ENCODE data around the gene PPL. TPM values are rescaled to one million over a fixed set of nuclear protein-coding genes. Genes with fewer than 3 reads are reported as not detected.
A peak's percentile ranks its signal among the peaks of the same experiment; 100 is the strongest.

PPL gene
- total and polyA plus RNA-seq, 2 of the 8 experiments (the other 6 are each of a cell fraction or from before 2014, with no cell fraction given) = 11.3 to 29.5 TPM

GRCh38 chr16:4945560-4946502, 8.9 kb upstream of the PPL start:
- ChIA-PET POLR2A (ENCODE audit: partially characterized antibody) (interaction anchor here (1.5 kb wide), 1 partner anchor 12 kb away, joined by 5 read pairs; the partner anchor contains the start of gene SEC14L5), CTCF (ENCODE audit: partially characterized antibody) (interaction anchor here (0.9 to 1.5 kb wide), 4 partner anchors 8 to 13 kb away, joined by 3 to 4 read pairs (median 4); partner anchors contain the start of gene PPL)
- FAIRE-seq (no peak), DNase-seq (ENCODE audit: low read depth in 1 of 2, low spot score in 2 of 2) (no peak)
- H2BK15ac ChIP-seq (ENCODE audit: low read length) = 0 out of 2 replicates have a peak overlapping the region, but pooled peaks have one; percentile 12
- H3K27me3 ChIP-seq (replicated peaks in 1 of 4; ENCODE audit: control insufficient read depth in 3 of 4, extremely low read depth in 1 of 4, insufficient read depth in 3 of 4, low read length in 3 of 4) = no peaks in the 10 kb centered on the region
- peak overlapping the region; percentile 56; the same call in 1 of the 2 replicates for H2BK5ac ChIP-seq (ENCODE audit: low read depth, low read length)
- no peak overlapping the region for H2BK20ac ChIP-seq (ENCODE audit: low read length)
- no peak overlapping the region for H2AK5ac ChIP-seq (ENCODE audit: low read depth, low read length)
- H3K23me2 ChIP-seq (ENCODE audit: low read depth, low read length) = peaks cover 8% of the 10 kb centered on the region; the same call in 1 of the 2 replicates
- no peak overlapping the region for H4K8ac ChIP-seq (ENCODE audit: extremely low read depth, insufficient read depth, low read length)
- H3K4me1 ChIP-seq (replicated peaks in 1 of 4; ENCODE audit: control insufficient read depth in 3 of 4, insufficient read depth in 4 of 4, low read length in 3 of 4) = peaks cover 20 to 46% (median 33%) of the 10 kb centered on the region in 4 experiments
- no peak overlapping the region; the same call in 1 of the 2 replicates for H2BK12ac ChIP-seq (ENCODE audit: low read depth, low read length)
- no peak overlapping the region for H4K5ac ChIP-seq (ENCODE audit: insufficient read length, low read depth, low read length)
- 84% methylated on average over 11 of the region's 11 CpGs; no CpG with 5 or more reads in 1 of the 2 experiments for WGBS, 2 experiments (ENCODE audit: extremely low coverage in 1 of 2, insufficient coverage in 1 of 2, insufficient read length in 1 of 2, insufficient replicate concordance in 2 of 2, low coverage in 1 of 2, low lambda C conversion rate in 2 of 2, missing lambda C conversion rate in 1 of 2)
- no peaks in the 10 kb centered on the region for H3K79me2 ChIP-seq (ENCODE audit: control insufficient read depth in 1 of 2, insufficient read depth in 2 of 2, low read length in 2 of 2)
- no peak overlapping the region for H3K56ac ChIP-seq (replicated peaks; ENCODE audit: insufficient read length, low read depth, low read length)
- no peak overlapping the region for H3K18ac ChIP-seq (ENCODE audit: extremely low read depth, low read length)
- no peaks in the 10 kb centered on the region for H4K20me1 ChIP-seq (replicated peaks in 1 of 2; ENCODE audit: control insufficient read depth in 1 of 2, insufficient read depth in 2 of 2, low read length in 2 of 2)
- no peak overlapping the region for H3K23ac ChIP-seq (ENCODE audit: insufficient read length)
- no peak overlapping the region for H3K9ac ChIP-seq (replicated peaks in 1 of 4; ENCODE audit: extremely low read depth in 1 of 4, low read depth in 3 of 4, low read length in 3 of 4)
- no peak overlapping the region for H3K14ac ChIP-seq (ENCODE audit: insufficient read length)
- no peak overlapping the region for H2AFZ ChIP-seq (ENCODE audit: low read length)
- TF ChIP-seq EZH2 (IDR thresholded peaks at IDR 0.05; ENCODE audit: low read depth, low read length, severe bottlenecking) (no peak), TAF7 (optimal IDR thresholded peaks at IDR 0.05; ENCODE audit: borderline replicate concordance, low read depth, low read length) (no peak), CBX5 (IDR thresholded peaks at IDR 0.05; ENCODE audit: low read depth, low read length) (no peak), TBP (IDR thresholded peaks at IDR 0.05; ENCODE audit: low read depth, low read length) (no peak), SP1 (IDR thresholded peaks at IDR 0.05; ENCODE audit: low read depth, low read length) (no peak), KDM1A (IDR thresholded peaks at IDR 0.05; ENCODE audit: borderline replicate concordance, low read length) (peak; percentile 71; the same call in 1 of the 2 replicates), ATF2 (IDR thresholded peaks at IDR 0.05; ENCODE audit: low read length) (no peak)
- no peak overlapping the region for H3K27ac ChIP-seq (ENCODE audit: low read depth, low read length)
- no peak overlapping the region for H4K91ac ChIP-seq (replicated peaks; ENCODE audit: insufficient read length, low read length)
- H3K4me2 ChIP-seq (ENCODE audit: insufficient read depth in 1 of 2, low read depth in 2 of 2, low read length in 2 of 2) = no peak overlapping the region
- no peak overlapping the region for H2BK120ac ChIP-seq (replicated peaks; ENCODE audit: low read depth, low read length)
- H3K79me1 ChIP-seq (ENCODE audit: low read depth, low read length) = no peaks in the 10 kb centered on the region
- H3K9me3 ChIP-seq (ENCODE audit: insufficient read depth in 2 of 2, low read depth in 1 of 2, low read length in 1 of 2) = no peaks in the 10 kb centered on the region
- H3K4me3 ChIP-seq (ENCODE audit: extremely low read depth in 1 of 4, insufficient read depth in 2 of 4, low read depth in 3 of 4, low read length in 4 of 4) = no peak overlapping the region
- no peaks in the 10 kb centered on the region for H3K36me3 ChIP-seq (ENCODE audit: control insufficient read depth in 2 of 4, insufficient read depth in 4 of 4, low read length in 3 of 4)
- H3K4ac ChIP-seq (replicated peaks; ENCODE audit: insufficient read length, low read depth, low read length) = no peak overlapping the region

All from H1 (cell line).